IgD-negative memory B cell (primary cell): Measurements from ENCODE around the gene ATAD2B. TPM values are rescaled to one million over a fixed set of nuclear protein-coding genes. Genes with fewer than 3 reads are reported as not detected.
"Not testable (repeated sequence)": the region's sequence is repeated elsewhere in the genome, so short reads cannot be mapped to it uniquely, and the experiment has no call there.

Experiments
- H3K27ac Mint-ChIP-seq, 3 donors: one replicate each; pipeline ENCODE4 v1.8.0; 2020 to 2022; ENCODE audit warnings: mild to moderate bottlenecking in 3 of 3, mixed read lengths in 3 of 3, moderate library complexity in 1 of 3
- H3K27me3 Mint-ChIP-seq: one replicate; pipeline ENCODE4 v1.8.0; 2021; ENCODE audit warnings: mixed read lengths
- H3K36me3 Mint-ChIP-seq: one replicate; pipeline ENCODE4 v1.8.0; 2020; ENCODE audit warnings: mild to moderate bottlenecking, mixed read lengths
- H3K4me1 Mint-ChIP-seq, 3 donors: one replicate each; pipeline ENCODE4 v1.8.0; 2020 to 2022; ENCODE audit warnings: mixed read lengths in 3 of 3, mild to moderate bottlenecking in 1 of 3
- H3K4me3 Mint-ChIP-seq, 4 donors: one replicate each; pipeline ENCODE4 v1.8.0; 2020 to 2022; ENCODE audit warnings: mild to moderate bottlenecking in 4 of 4, mixed read lengths in 4 of 4, moderate library complexity in 3 of 4
- H3K9me3 Mint-ChIP-seq, 3 donors: one replicate each; pipeline ENCODE4 v1.8.0; 2020 to 2021; ENCODE audit warnings: mixed read lengths in 3 of 3, mild to moderate bottlenecking in 1 of 3
- polyA plus RNA-seq: library from polyadenylated mRNA; unstranded; fragments of 300-500 nt; fragmentation: Illumina TruSeq; gene quantifications from one replicate; pipeline ENCODE4 v1.2.3, GENCODE V29; 2021

Gene ATAD2B
- polyA plus RNA-seq = 12.4 TPM

DNA sequence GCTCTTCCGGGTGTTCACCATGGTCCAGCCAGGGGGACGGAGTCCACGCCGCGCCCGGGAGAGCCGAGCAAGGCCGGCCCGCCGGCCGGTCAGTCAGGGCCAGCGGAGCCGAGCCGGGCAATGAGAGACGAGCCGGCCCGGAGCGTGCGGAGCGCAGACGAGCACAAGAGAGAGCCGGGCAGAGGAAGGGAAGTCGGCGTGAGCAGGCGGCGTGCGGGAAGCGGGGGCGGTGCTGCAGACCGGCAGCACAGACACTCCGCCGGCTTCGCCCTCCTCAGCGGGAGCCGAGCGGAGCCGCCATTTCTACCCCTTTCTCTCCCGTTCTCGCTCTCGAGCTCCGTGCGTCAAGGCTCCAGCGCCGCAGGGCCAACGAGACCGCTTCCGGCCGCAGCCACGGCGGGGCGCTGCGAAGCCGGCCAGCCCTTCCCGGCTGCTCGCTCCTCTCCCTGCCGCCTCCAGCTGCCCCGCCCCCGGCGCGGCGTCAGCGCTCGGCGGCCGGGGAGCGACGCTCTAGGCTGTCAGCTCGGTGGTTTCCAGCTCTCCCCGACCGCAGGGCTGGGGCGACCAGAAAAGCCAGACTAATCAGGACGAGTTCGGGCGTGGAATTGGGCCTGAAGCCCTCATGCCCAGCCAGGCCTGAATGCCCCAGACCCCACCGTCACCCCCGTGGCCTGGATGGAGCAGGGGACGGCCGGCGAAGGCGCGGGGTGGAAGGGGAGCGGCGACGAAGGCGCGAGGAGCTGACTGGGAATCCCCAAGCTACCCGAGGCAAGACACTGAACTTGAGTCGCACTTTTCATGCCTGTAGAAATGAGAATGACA is at the start of gene ATAD2B:
Gene ATAD2B, minus strand, starts transcription at position 374 of the 822 bp plus-strand sequence. Its CDS starts 353 bp downstream, at position 21.
- Mint-ChIP-seq H3K36me3 (peaks cover 5% of the 10 kb centered on the region), H3K9me3 (no peaks in the 10 kb centered on the region), H3K27me3 (no peaks in the 10 kb centered on the region), H3K4me3 (peak within 1 kb of the TSS; percentile 97 to 99 (median 98)), H3K27ac (peak within 1 kb of the TSS; percentile 97 to 100 (median 97)), H3K4me1 (peaks cover 38 to 46% (median 39%) of the 10 kb centered on the region in 3 donors)

DNA sequence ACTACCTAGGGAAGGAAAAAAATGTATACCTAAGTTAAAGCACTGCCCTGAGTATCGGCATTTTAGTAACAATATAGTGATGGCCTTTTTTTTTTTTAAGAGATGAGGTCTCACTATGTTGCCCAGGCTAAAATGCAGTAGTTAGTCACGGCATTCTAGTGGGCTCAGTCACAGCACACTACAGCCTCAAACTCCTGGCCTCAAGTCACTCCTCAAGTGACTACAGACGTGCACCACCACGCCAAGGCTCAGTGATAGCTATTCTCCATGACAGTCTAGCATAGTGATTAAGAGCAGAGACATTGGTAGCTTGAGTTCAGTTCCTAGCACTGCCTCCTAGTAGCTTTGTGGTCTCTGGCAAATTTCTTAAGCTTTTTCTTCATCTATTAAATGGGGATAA is 40.9 kb upstream of the ATAD2B start:
- no peaks in the 10 kb centered on the region for H3K27me3 Mint-ChIP-seq

DNA sequence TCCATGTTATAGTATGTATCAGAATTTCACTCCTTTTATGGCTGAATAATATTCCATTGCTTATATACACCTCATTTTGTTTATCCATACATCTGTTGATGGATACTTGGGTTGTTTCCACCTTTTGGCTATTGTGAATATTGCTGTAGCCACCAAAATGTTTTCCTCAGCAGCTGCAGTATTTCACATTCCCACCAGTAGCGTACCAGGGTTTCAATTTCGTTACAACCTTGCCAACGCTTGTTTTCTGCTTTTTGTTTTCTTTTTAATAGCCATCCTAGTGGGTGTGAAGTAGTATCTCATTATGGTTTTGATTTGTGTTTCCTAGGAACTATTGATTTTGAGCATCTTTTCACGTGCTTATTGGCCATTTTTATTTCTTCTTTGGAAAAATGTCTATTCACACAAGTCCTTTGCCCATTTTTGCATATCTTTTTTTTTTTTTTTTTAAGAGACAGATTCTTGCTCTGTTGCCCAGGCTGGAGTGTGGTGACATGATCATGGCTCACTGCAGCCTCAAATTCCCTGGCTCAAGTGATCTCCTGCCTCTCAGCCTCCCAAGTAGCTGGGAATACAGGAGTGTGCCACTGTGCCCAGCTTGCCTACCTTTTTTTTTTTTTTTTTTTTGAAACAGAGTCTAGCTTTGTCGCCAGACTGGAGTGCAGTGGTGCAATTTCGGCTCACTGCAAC is 27.5 kb upstream of the ATAD2B start:
- H3K4me1 Mint-ChIP-seq = peaks cover 0 to 5% (median 5%) of the 10 kb centered on the region in 3 donors
- H3K4me3 Mint-ChIP-seq = no peak overlapping the region
- H3K9me3 Mint-ChIP-seq = no peaks in the 10 kb centered on the region
- H3K36me3 Mint-ChIP-seq = peaks cover 3% of the 10 kb centered on the region
- H3K27ac Mint-ChIP-seq = peak overlapping the region in 1 of 3 donors; percentile 62
- no peaks in the 10 kb centered on the region for H3K27me3 Mint-ChIP-seq

More for the DNA sequence above, 40.9 kb upstream of the ATAD2B start:
- Mint-ChIP-seq H3K4me3 (no peak overlapping the region), H3K36me3 (peaks cover 9% of the 10 kb centered on the region), H3K4me1 (no peaks in the 10 kb centered on the region), H3K27ac (no peak overlapping the region), H3K9me3 (peaks cover 0 to 1% (median 0%) of the 10 kb centered on the region in 3 donors)

DNA sequence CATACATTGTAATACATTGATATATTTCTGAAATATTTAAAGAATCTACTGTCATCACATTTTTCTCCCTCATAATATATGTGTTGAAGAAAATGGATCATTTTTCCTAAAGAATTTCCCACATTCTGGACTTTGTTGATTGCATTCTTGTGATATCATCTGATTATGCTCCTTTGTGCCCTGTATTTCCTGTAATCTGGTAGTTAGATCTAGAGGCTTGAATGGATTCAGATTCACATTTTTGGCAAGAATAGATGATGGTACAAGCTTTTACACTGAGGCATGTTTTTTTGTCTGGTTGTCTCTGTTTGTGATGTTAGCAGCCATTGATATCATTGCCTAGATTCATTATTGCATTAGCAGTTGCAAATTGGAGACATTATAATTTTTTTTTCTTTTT is 26.7 kb upstream of the ATAD2B start:
- H3K27me3 Mint-ChIP-seq = no peaks in the 10 kb centered on the region
- H3K4me3 Mint-ChIP-seq = no peak overlapping the region
- H3K9me3 Mint-ChIP-seq = no peaks in the 10 kb centered on the region
- H3K4me1 Mint-ChIP-seq = peaks cover 0 to 5% (median 5%) of the 10 kb centered on the region in 3 donors
- H3K36me3 Mint-ChIP-seq = peaks cover 3% of the 10 kb centered on the region
- peak overlapping the region in 1 of 3 donors; percentile 62 for H3K27ac Mint-ChIP-seq

DNA sequence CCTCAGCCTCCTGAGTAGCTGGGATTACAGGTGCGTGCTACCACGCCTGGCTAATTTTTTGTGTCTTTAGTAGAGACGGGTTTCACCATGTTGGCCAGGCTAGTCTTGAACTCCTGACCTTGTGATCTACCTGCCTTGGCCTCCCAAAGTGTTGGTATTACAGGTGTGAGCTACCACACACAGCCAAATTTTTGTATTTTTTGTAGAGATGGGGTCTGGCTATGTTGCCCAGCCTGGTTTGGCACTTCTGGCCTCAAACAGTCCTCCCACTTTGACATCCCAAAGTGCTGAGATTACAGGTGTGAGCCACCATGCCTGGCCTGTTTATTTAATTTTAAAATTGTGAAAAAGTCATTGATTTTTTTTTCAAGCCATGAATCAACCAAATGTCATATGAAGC is 25.6 kb upstream of the ATAD2B start:
- not testable (repeated sequence) for H3K4me3 Mint-ChIP-seq, H3K36me3 Mint-ChIP-seq, H3K9me3 Mint-ChIP-seq, H3K27me3 Mint-ChIP-seq, H3K27ac Mint-ChIP-seq, H3K4me1 Mint-ChIP-seq

DNA sequence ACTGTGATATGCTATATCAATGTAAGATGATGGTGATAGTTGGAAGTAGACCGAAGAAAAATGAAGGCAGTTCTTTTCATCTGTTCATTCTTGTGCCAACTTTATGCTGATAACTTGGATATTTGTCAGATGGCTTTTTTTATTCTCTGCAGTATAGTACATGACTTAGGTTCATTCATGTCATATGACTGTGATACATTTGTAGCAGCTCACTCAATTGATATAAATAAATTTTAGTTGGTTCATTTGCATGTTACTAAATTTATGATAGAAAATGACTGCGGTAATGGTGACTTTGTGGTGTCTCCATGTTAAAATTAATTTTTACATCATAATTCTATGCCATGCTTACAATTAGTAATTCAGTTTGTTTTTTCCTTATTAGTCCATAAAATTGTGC is 20.4 kb upstream of the ATAD2B start:
- Mint-ChIP-seq H3K27me3 (no peaks in the 10 kb centered on the region), H3K36me3 (peaks cover 4% of the 10 kb centered on the region), H3K4me3 (no peak overlapping the region), H3K9me3 (no peaks in the 10 kb centered on the region), H3K27ac (no peak overlapping the region), H3K4me1 (peaks cover 0 to 15% (median 6%) of the 10 kb centered on the region in 3 donors)

DNA sequence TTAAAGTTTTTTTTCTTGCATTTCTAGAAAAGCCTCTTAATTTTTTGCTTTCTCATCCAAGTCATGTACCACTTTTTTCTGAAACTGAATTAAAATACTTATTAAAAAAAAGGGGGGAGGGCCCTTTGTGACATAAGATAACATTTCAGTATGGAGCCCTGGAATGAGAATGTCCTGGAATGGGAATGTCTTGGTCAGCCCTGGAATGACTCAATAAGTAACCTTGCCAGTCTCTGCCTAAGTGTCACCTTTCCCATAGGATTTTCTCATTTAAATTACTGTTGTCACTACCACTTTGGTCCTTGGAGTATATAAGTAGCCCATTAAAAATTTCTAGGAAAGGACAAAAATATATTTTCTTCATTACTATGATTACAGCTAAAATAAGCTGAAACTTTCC is 18.1 kb upstream of the ATAD2B start:
- H3K4me3 Mint-ChIP-seq = no peak overlapping the region
- no peaks in the 10 kb centered on the region for H3K9me3 Mint-ChIP-seq
- H3K27me3 Mint-ChIP-seq = no peaks in the 10 kb centered on the region
- no peak overlapping the region for H3K27ac Mint-ChIP-seq
- H3K4me1 Mint-ChIP-seq = peaks cover 10 to 21% (median 12%) of the 10 kb centered on the region in 3 donors
- peaks cover 4% of the 10 kb centered on the region for H3K36me3 Mint-ChIP-seq

DNA sequence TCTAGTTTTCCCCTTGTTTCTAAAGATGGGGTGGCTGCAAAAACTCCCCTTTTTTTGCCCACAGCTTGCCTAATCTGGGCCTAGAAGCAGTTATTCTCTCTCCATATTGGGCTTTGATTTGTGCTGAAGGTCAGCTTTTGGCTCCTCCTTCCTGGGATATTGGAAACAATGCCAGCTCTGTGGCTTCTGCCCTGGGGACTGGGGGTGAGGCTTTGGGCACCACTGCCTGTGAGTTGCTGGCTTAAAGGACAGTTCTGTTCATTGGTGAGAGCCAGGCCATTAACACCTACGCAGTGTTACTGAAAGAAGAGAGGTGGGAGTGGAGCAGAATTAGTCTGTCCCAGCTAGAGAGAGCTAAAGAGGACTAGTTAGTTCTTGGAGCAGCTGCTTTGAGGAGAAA is 17.6 kb upstream of the ATAD2B start:
- no peaks in the 10 kb centered on the region for H3K27me3 Mint-ChIP-seq
- H3K27ac Mint-ChIP-seq = peak overlapping the region in 2 of 3 donors; percentile 3 to 26
- H3K36me3 Mint-ChIP-seq = peaks cover 4% of the 10 kb centered on the region
- H3K4me3 Mint-ChIP-seq = peak overlapping the region in 1 of 4 donors; percentile 83
- H3K4me1 Mint-ChIP-seq = peaks cover 11 to 21% (median 12%) of the 10 kb centered on the region in 3 donors
- no peaks in the 10 kb centered on the region for H3K9me3 Mint-ChIP-seq

DNA sequence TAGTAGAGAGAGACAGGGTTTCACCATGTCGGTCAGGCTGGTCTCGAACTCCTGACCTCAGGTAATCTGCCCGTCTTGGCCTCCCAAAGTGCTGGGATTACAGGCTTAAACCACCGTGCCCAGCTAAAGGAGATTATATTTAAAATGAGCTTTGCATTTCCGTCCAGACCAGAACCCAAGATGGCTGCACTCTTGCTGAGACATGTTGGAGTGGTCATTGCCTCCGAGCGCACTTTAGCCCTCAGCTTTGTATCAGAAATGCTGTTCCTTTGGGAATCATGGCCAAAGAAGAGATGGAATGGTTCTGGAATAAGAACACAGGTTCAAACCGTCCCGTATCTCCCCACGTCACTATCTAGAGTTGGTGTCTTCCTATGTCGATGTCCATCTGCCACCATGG is 16.7 kb upstream of the ATAD2B start:
- Mint-ChIP-seq H3K4me3 (peak overlapping the region in 1 of 4 donors; percentile 83), H3K9me3 (no peaks in the 10 kb centered on the region), H3K36me3 (peaks cover 4% of the 10 kb centered on the region), H3K27ac (no peak overlapping the region), H3K27me3 (peaks cover 5% of the 10 kb centered on the region), H3K4me1 (peaks cover 18 to 26% (median 21%) of the 10 kb centered on the region in 3 donors)

DNA sequence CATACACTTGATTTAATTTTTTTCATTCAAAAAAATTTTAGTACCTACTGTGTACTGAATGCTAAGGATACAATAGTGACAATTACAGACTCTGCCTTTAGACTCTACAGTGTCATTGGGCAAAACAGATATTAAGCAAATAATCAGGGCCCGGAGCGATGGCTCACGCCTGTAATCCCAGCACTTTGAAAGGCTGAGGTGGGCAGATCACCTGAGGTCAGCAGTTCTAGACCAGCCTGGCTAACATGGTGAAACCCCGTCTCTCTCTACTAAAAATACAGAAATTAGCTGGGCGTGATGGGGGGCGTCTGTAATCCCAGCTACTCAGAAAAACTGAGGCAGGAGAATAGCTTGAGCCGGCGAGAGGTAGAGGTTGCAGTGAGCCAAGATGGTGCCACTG is 14.7 kb upstream of the ATAD2B start:
- Mint-ChIP-seq H3K27ac (no peak overlapping the region), H3K36me3 (peaks cover 4% of the 10 kb centered on the region), H3K4me3 (peak overlapping the region in 3 of 4 donors; percentile 38 to 90 (median 46)), H3K27me3 (peaks cover 5% of the 10 kb centered on the region), H3K4me1 (peaks cover 17 to 21% (median 18%) of the 10 kb centered on the region in 3 donors), H3K9me3 (no peaks in the 10 kb centered on the region)

DNA sequence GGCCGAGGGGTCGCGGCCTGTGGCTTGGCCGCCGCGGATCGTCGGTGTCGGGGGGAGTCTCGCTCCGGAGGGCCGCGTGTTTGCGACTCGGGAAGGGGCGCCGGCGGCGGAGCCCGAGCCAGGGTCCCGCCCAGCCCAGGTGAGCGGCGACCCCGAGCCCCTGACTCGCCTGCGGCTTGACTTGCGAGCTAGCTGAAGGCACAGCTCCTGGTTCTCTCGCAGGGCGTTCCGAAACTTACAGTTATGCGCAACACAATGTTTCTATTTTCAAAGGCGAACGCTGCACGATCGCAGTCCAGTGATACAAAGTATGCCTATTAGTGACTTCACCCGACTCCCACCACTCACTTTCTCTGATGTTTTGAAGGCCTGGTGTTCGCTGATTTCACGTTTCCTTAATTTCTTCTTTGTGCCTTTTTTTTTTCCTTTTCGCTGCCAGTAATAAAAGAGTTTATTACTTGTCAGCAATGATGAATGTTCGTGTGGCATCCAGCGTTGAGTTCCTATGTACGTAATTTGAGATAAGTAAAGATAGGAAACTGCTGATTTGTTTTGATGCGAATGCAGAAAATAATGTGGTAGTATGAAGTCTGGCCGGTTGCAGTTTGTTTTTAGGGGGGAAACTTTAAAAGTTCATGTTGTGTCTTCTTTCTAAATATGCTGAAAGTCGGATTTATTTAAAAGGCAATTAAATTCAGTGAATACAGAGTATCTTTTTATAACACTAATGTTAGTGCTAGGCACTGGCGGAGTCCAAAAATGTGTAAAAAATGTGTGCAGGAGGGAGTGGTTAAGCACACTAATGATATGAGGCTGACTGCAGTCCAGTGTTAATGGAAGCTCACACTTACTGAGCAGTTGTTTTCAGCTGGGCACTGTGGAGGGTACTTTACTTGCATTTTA is 14.0 kb upstream of the ATAD2B start:
- Mint-ChIP-seq H3K4me1 (peaks cover 18 to 21% (median 19%) of the 10 kb centered on the region in 3 donors), H3K27ac (peak overlapping the region; percentile 14 to 72 (median 60)), H3K9me3 (no peaks in the 10 kb centered on the region), H3K27me3 (peaks cover 5% of the 10 kb centered on the region), H3K36me3 (peaks cover 4% of the 10 kb centered on the region), H3K4me3 (peak overlapping the region; percentile 88 to 93 (median 90))

DNA sequence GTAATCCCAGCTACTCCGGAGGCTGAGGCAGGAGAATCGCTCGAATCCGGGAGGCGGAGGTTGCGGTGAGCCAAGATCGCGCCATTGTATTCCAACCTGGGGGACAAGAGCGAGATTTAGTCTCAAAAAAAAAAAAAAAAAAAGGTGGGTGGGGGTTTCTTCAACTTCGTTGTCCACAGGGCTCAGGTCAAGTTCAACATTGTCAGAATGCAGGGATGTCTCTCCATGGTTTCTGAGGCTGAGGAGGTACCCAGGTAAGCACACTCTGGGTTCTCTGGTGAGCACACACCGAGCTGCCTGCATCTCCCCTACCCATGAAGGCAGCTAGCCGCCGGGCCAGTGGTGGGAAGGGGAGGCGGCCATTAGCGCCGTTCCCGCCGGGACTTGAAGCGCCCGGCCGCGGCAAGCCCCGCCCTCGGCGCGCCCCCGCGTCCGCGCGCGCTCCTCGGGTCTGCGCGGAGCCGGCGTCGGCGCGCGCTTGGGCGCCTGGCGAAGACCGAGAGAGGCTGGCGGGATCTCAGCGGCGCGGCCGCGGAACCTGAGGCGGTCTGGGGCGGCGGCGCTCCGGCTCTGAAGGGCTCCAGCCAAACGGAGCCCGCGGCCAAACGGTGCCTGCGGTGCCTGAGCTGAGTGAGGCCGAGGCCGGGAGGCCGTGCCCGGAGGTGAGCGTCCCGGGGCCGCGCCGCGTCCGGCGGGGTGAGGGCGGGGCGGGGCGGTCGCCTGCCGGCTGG is 13.2 kb upstream of the ATAD2B start, which contains the start of gene UBXN2A:
Gene UBXN2A, plus strand, starts transcription at position 477 of the 731 bp plus-strand sequence. CDS start 17,852 bp downstream, outside the sequence.
- H3K9me3 Mint-ChIP-seq = no peaks in the 10 kb centered on the region
- H3K4me1 Mint-ChIP-seq = peaks cover 18 to 21% (median 19%) of the 10 kb centered on the region in 3 donors
- H3K27ac Mint-ChIP-seq = peak within 1 kb of the TSS; percentile 69 to 87 (median 72)
- H3K36me3 Mint-ChIP-seq = peaks cover 4% of the 10 kb centered on the region
- peak within 1 kb of the TSS; percentile 91 to 99 (median 94) for H3K4me3 Mint-ChIP-seq
- H3K27me3 Mint-ChIP-seq = peaks cover 5% of the 10 kb centered on the region

DNA sequence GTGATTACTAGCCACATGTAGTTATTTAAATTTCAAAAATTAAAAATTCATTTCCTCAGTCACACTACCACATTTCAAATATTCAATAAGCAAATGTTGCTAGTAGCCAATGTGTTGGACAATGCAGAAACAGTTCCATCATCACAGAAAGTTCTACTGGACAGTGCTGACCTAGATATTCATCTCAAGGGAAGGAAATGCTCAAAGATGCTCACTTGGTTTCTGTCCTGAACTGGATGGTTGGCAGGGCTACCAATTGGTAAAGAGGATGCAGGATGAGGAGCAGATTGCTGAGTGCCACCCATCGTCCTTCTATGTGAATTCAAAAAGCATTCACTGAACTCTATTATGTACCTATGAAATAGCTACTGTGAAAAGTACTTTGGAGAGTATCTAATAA is 7.3 kb upstream of the ATAD2B start:
- Mint-ChIP-seq H3K9me3 (no peaks in the 10 kb centered on the region), H3K4me3 (peak overlapping the region in 1 of 4 donors; percentile 45), H3K4me1 (peaks cover 3 to 7% (median 5%) of the 10 kb centered on the region in 3 donors), H3K36me3 (peaks cover 3% of the 10 kb centered on the region), H3K27ac (no peak overlapping the region), H3K27me3 (peaks cover 2% of the 10 kb centered on the region)

DNA sequence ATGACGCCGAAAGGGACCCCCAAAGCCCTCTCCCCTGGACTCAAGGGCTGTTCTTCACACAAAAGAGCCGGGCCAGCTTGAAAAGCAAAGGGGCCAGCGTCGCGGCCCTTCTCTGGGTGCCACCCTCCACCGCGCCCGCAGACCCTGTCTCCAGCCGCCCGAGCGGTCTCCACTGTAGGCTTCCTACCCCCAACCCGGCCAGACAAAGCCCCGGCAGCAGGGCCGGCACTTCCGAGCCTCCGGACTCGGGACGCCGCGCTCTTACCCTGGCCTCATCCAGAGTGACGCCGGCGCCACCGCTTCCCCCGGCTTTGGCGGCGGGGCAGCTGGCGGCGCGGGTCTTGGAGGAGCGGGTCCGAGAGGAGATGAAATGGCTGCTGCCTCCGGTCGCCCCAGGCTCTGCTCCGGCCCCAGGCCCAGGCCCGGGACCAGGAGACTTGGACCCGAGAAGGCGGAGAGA is 603 bp downstream of the ATAD2B start:
- H3K36me3 Mint-ChIP-seq = peaks cover 4% of the 10 kb centered on the region
- H3K27me3 Mint-ChIP-seq = no peaks in the 10 kb centered on the region
- no peaks in the 10 kb centered on the region for H3K9me3 Mint-ChIP-seq
- H3K27ac Mint-ChIP-seq = peak overlapping the region; percentile 97 to 100 (median 97)
- peaks cover 38 to 52% (median 39%) of the 10 kb centered on the region in 3 donors for H3K4me1 Mint-ChIP-seq
- H3K4me3 Mint-ChIP-seq = peak overlapping the region; percentile 97 to 99 (median 98)
